Activated T-helper 2 cell treated with anti-CD3 and anti-CD28 coated beads, Interferon-gamma antibody, Interleukin-2, Interleukin-4, amounts not matched to agents 10 μg/mL and 5 μg/mL and 100 μg/mL, durations not matched to agents 14 hours and 24 hours and 36 hours (primary cell): ENCODE measurements around the gene CDK19. TPM values are rescaled to one million over a fixed set of nuclear protein-coding genes. Genes with fewer than 3 reads are reported as not detected.

Source experiments
- DNase-seq: peaks from one replicate; pipeline ENCODE4 v3.0.0; 2021; ENCODE audit warnings: low spot score
- H3K27ac Mint-ChIP-seq: one replicate; pipeline ENCODE4 v1.8.0; 2021; ENCODE audit warnings: mixed read lengths
- H3K27me3 Mint-ChIP-seq: one replicate; pipeline ENCODE4 v1.8.0; 2021; ENCODE audit warnings: low read depth, mixed read lengths
- H3K36me3 Mint-ChIP-seq: one replicate; pipeline ENCODE4 v1.8.0; 2021; ENCODE audit warnings: low read depth, mixed read lengths
- H3K4me1 Mint-ChIP-seq: one replicate; pipeline ENCODE4 v1.8.0; 2021; ENCODE audit warnings: low read depth, mixed read lengths
- H3K4me3 Mint-ChIP-seq: one replicate; pipeline ENCODE4 v1.8.0; 2021; ENCODE audit warnings: low read depth, mild to moderate bottlenecking, moderate library complexity, mixed read lengths
- H3K9me3 Mint-ChIP-seq: one replicate; pipeline ENCODE4 v1.8.0; 2021; ENCODE audit warnings: mixed read lengths
- intact Hi-C: fragments of 100-400 bp; cut with micrococcal nuclease; formaldehyde crosslinking; loops from one replicate; pipeline ENCODE4 v1.15.1; 2023
- total RNA-seq: library from RNA; stranded (reverse); gene quantifications from 2 replicates; pipeline ENCODE4 v1.2.3, GENCODE V29; 2022

Gene CDK19
- total RNA-seq, 1 donor from 2014 or later: 22.6 TPM

- intact Hi-C loops: no loop called here
- no peaks in the 10 kb centered on the region for H3K9me3 Mint-ChIP-seq
- no peaks in the 10 kb centered on the region for H3K27me3 Mint-ChIP-seq
- H3K36me3 Mint-ChIP-seq: no peaks in the 10 kb centered on the region
- H3K4me3 Mint-ChIP-seq: no peak overlapping the region
- no peak for DNase-seq
- peaks cover 1% of the 10 kb centered on the region for H3K4me1 Mint-ChIP-seq
- H3K27ac Mint-ChIP-seq: no peak overlapping the region
Measured at GRCh38 chr6:110831405-110831804, 16.1 kb upstream of the CDK19 start.

GRCh38 chr6:110828396-110828795 lies 13.1 kb upstream of the CDK19 start:
- Mint-ChIP-seq H3K27ac (no peak overlapping the region), H3K4me3 (no peak overlapping the region), H3K9me3 (no peaks in the 10 kb centered on the region), H3K4me1 (peaks cover 1% of the 10 kb centered on the region), H3K27me3 (peaks cover 5% of the 10 kb centered on the region), H3K36me3 (no peaks in the 10 kb centered on the region)
- no peak for DNase-seq
- intact Hi-C loops: no loop called here

GRCh38 chr6:110826236-110827129 lies 11.2 kb upstream of the CDK19 start:
- intact Hi-C loops: no loop called here
- Mint-ChIP-seq H3K27me3 (peaks cover 6% of the 10 kb centered on the region), H3K27ac (no peak overlapping the region), H3K9me3 (no peaks in the 10 kb centered on the region), H3K4me3 (no peak overlapping the region), H3K36me3 (no peaks in the 10 kb centered on the region), H3K4me1 (peaks cover 8% of the 10 kb centered on the region)
- no peak for DNase-seq

GRCh38 chr6:110823146-110823545 lies 7.9 kb upstream of the CDK19 start:
- Mint-ChIP-seq H3K9me3 (no peaks in the 10 kb centered on the region), H3K27ac (no peak overlapping the region), H3K36me3 (no peaks in the 10 kb centered on the region), H3K4me3 (no peak overlapping the region), H3K4me1 (peaks cover 26% of the 10 kb centered on the region), H3K27me3 (peaks cover 6% of the 10 kb centered on the region)
- intact Hi-C loops: no loop called here
- DNase-seq: no peak

- intact Hi-C loops: no loop called here
- Mint-ChIP-seq H3K4me1 (peaks cover 33% of the 10 kb centered on the region), H3K27me3 (peaks cover 6% of the 10 kb centered on the region)
Measured at GRCh38 chr6:110822249-110822648, 7.0 kb upstream of the CDK19 start.

GRCh38 chr6:110816677-110817076 lies 1.4 kb upstream of the CDK19 start:
- Mint-ChIP-seq H3K4me3 (peak overlapping the region; percentile 100), H3K9me3 (no peaks in the 10 kb centered on the region), H3K27ac (peak overlapping the region; percentile 100), H3K4me1 (peaks cover 48% of the 10 kb centered on the region), H3K27me3 (no peaks in the 10 kb centered on the region), H3K36me3 (peaks cover 4% of the 10 kb centered on the region)
- intact Hi-C loops: loop anchor here (1.0 to 10.0 kb wide), 4 partner anchors 168 to 1226 kb away; partner anchors contain the start of genes REV3L and RPF2
- DNase-seq: no peak

More at GRCh38 chr6:110822249-110822648, 7.0 kb upstream of the CDK19 start:
- H3K36me3 Mint-ChIP-seq: no peaks in the 10 kb centered on the region
- no peak overlapping the region for H3K27ac Mint-ChIP-seq
- DNase-seq: no peak
- no peaks in the 10 kb centered on the region for H3K9me3 Mint-ChIP-seq
- H3K4me3 Mint-ChIP-seq: no peak overlapping the region

GRCh38 chr6:110815015-110815410 lies 256 bp downstream of the CDK19 start:
- Mint-ChIP-seq H3K36me3 (peaks cover 8% of the 10 kb centered on the region), H3K9me3 (peaks cover 2% of the 10 kb centered on the region), H3K4me3 (peak overlapping the region; percentile 100), H3K4me1 (peaks cover 47% of the 10 kb centered on the region), H3K27me3 (no peaks in the 10 kb centered on the region), H3K27ac (peak overlapping the region; percentile 100)
- intact Hi-C loops: loop anchor here (1.0 to 10.0 kb wide), 10 partner anchors 30 to 1227 kb away; partner anchors contain the start of genes AMD1, CDC40, REV3L and RPF2
- no peak for DNase-seq

GRCh38 chr6:110814102-110815014 lies 911 bp downstream of the CDK19 start:
- peak overlapping the region; percentile 100 for H3K27ac Mint-ChIP-seq
- H3K36me3 Mint-ChIP-seq: peaks cover 13% of the 10 kb centered on the region
- intact Hi-C loops: loop anchor here (1.0 to 10.0 kb wide), 11 partner anchors 30 to 1228 kb away; partner anchors contain the start of genes AMD1, CDC40, GTF3C6 and REV3L
- peak overlapping the region; percentile 100 for H3K4me3 Mint-ChIP-seq
- peaks cover 6% of the 10 kb centered on the region for H3K9me3 Mint-ChIP-seq
- no peaks in the 10 kb centered on the region for H3K27me3 Mint-ChIP-seq
- DNase-seq: peak; percentile 59
- H3K4me1 Mint-ChIP-seq: peaks cover 44% of the 10 kb centered on the region

GRCh38 chr6:110813338-110814101 lies 1.7 kb downstream of the CDK19 start:
- Mint-ChIP-seq H3K27me3 (no peaks in the 10 kb centered on the region), H3K27ac (peak overlapping the region; percentile 43), H3K4me1 (peaks cover 38% of the 10 kb centered on the region), H3K9me3 (peaks cover 6% of the 10 kb centered on the region), H3K36me3 (peaks cover 13% of the 10 kb centered on the region), H3K4me3 (peak overlapping the region; percentile 95)
- no peak for DNase-seq
- intact Hi-C loops: loop anchor here (1.0 to 10.0 kb wide), 6 partner anchors 29 to 285 kb away; partner anchors contain the start of genes GTF3C6 and RPF2

- DNase-seq: no peak
- H3K4me3 Mint-ChIP-seq: no peak overlapping the region
- peaks cover 6% of the 10 kb centered on the region for H3K9me3 Mint-ChIP-seq
- peaks cover 32% of the 10 kb centered on the region for H3K4me1 Mint-ChIP-seq
- peaks cover 13% of the 10 kb centered on the region for H3K36me3 Mint-ChIP-seq
- no peak overlapping the region for H3K27ac Mint-ChIP-seq
- H3K27me3 Mint-ChIP-seq: no peaks in the 10 kb centered on the region
- intact Hi-C loops: loop anchor here (10.0 kb wide), 1 partner anchor 172 kb away; the partner anchor contains the start of gene RPF2
Measured at GRCh38 chr6:110812719-110813118, 2.5 kb downstream of the CDK19 start.

GRCh38 chr6:110810896-110811586 lies 4.2 kb downstream of the CDK19 start:
- Mint-ChIP-seq H3K9me3 (peaks cover 6% of the 10 kb centered on the region), H3K4me1 (peaks cover 18% of the 10 kb centered on the region), H3K36me3 (peaks cover 13% of the 10 kb centered on the region), H3K27ac (no peak overlapping the region), H3K27me3 (no peaks in the 10 kb centered on the region), H3K4me3 (no peak overlapping the region)
- intact Hi-C loops: loop anchor here (10.0 kb wide), 1 partner anchor 174 kb away; the partner anchor contains the start of gene RPF2
- DNase-seq: no peak
